Measurements from ENCODE around the gene TNRC18. TPM values are rescaled to one million over a fixed set of nuclear protein-coding genes. Genes with fewer than 3 reads are reported as not detected.

TNRC18 gene
- polyA plus RNA-seq, 1 of the 3 experiments (the other 2 are of a cell fraction) = 34.4 TPM

- POLR2A ChIA-PET = interaction anchor here (1.8 kb wide), 2 partner anchors 10 to 71 kb away, joined by 5 to 10 read pairs; no protein-coding TSS in a partner anchor
- H2AFZ ChIP-seq (ENCODE audit: low read depth) = no peak overlapping the region
These were observed 2.5 kb upstream of the TNRC18 start for GRCh38 chr7:5426226-5426475.

DNA sequence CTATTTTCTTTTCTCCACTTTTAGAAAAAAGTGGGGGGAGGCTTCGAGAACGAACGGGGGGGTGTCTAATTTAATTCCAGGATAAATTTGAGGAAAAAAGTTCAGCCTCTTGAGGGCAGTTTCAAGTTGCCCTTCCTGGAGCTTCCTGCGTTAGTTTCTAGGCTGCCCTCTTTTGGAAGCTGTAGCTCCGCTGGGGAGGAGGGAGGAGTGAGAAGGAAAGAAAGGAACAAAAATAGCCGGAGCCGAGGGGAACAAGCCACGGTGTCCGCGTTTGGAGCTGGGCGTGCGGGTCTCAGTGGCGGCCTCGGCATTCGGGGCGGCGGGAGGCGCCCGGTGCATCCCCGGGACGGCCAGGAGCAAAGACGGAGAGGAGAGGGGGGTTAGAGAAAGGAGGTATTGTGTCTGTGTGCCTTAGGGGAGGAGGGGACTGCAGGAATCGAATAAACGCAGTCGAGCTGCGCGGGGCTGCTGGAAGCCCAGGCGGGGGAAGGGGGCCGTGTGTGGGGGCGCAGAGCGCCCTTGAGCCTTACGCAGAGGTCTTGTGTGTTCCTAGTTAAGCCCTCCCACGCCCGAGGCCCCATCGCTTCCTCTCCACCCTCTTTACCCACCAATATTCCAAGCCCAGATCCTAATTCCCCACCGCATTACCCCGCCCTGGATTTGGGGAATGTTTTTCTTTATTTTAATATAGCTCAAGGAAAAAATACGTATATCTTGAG is 2.0 kb upstream of the TNRC18 start:
- no peaks in the 10 kb centered on the region for H3K9me2 ChIP-seq
- peak overlapping the region; percentile 99 to 100 for H3K4me3 ChIP-seq (ENCODE audit: low read depth in 2 of 2, low read length in 1 of 2)
- peak overlapping the region; percentile 24; the same call in 1 of the 2 replicates for H2AFZ ChIP-seq (ENCODE audit: low read depth)
- peaks cover 0 to 3% of the 10 kb centered on the region in 2 experiments for H3K36me3 ChIP-seq (replicated peaks in 1 of 2; ENCODE audit: control insufficient read depth in 1 of 2, insufficient read depth in 2 of 2, low read length in 1 of 2)
- H3K4me1 ChIP-seq (ENCODE audit: control insufficient read depth in 1 of 2, insufficient read depth in 2 of 2, low read depth in 1 of 2, low read length in 1 of 2) = peaks cover 9 to 22% of the 10 kb centered on the region in 2 experiments; a peak in 3 of 4 replicates
- peak overlapping the region; percentile 97 for H3K27ac ChIP-seq (ENCODE audit: low read depth in 2 of 2, low read length in 1 of 2)
- H3K79me2 ChIP-seq (ENCODE audit: insufficient read depth) = peaks cover 96% of the 10 kb centered on the region
- H3K9ac ChIP-seq = peak overlapping the region; percentile 98
- H3K4me2 ChIP-seq = peak overlapping the region; percentile 100
- H4K20me1 ChIP-seq (ENCODE audit: insufficient read depth) = peaks cover 16% of the 10 kb centered on the region
- no peaks in the 10 kb centered on the region for H3K27me3 ChIP-seq (ENCODE audit: insufficient read depth)
- no peaks in the 10 kb centered on the region for H3K9me3 ChIP-seq
- peaks cover 40% of the 10 kb centered on the region for H3F3A ChIP-seq (replicated peaks; ENCODE audit: insufficient read depth)
- WGBS (ENCODE audit: low lambda C conversion rate) = 2% methylated on average over 38 of the region's 38 CpGs
- ChIA-PET POLR2A (interaction anchor here (0.5 to 1.8 kb wide), 4 partner anchors 9 to 172 kb away, joined by 3 to 10 read pairs (median 4); no protein-coding TSS in a partner anchor), CTCF (interaction anchor here (0.6 to 2.4 kb wide), 7 partner anchors 11 to 192 kb away, joined by 3 to 20 read pairs (median 3); no protein-coding TSS in a partner anchor)
- peak; percentile 83 for DNase-seq
- TF ChIP-seq NRF1 (IDR thresholded peaks at IDR 0.05; ENCODE audit: low read depth, low read length) (0 out of 2 replicates have a peak, but pooled peaks have one; percentile 48), TAF1 (IDR thresholded peaks at IDR 0.05; ENCODE audit: borderline replicate concordance, low read depth, low read length) (peak; percentile 88), RCOR1 (IDR thresholded peaks at IDR 0.05; ENCODE audit: low read length) (peak; percentile 57; the same call in 1 of the 2 replicates), FOXM1 (IDR thresholded peaks at IDR 0.05; ENCODE audit: low read depth) (0 out of 2 replicates have a peak, but pooled peaks have one; percentile 41), MEF2A (IDR thresholded peaks at IDR 0.05; ENCODE audit: borderline replicate concordance, low read depth) (peak; percentile 9; the same call in 1 of the 2 replicates), GABPA (IDR thresholded peaks at IDR 0.05; ENCODE audit: low read depth) (peak; percentile 41), SIN3A (IDR thresholded peaks at IDR 0.05; ENCODE audit: borderline replicate concordance, low read depth, low read length) (peak; percentile 30; the same call in 1 of the 2 replicates), EP300 (IDR thresholded peaks at IDR 0.05; ENCODE audit: borderline replicate concordance in 1 of 2, low read depth in 1 of 2, low read length in 1 of 2) (peak; percentile 47 to 67; a peak in 3 of 4 replicates), CHD2 (IDR thresholded peaks at IDR 0.05; ENCODE audit: low read length, partially characterized antibody) (peak; percentile 87), EZH2phosphoT487 (IDR thresholded peaks at IDR 0.05; ENCODE audit: borderline replicate concordance, low read depth) (no peak), TEAD4 (IDR thresholded peaks at IDR 0.05; ENCODE audit: borderline replicate concordance, insufficient read depth) (no peak), NFIC (IDR thresholded peaks at IDR 0.05; ENCODE audit: borderline replicate concordance) (peak; percentile 53), RXRA (IDR thresholded peaks at IDR 0.05; ENCODE audit: borderline replicate concordance, low read depth) (no peak), JUND (IDR thresholded peaks at IDR 0.05) (no peak; the same call in 1 of the 2 replicates), MXI1 (IDR thresholded peaks at IDR 0.05; ENCODE audit: low read depth, low read length) (peak; percentile 61), POLR2AphosphoS5 (IDR thresholded peaks at IDR 0.05; ENCODE audit: low read depth, low read length) (peak; percentile 87; the same call in 1 of the 2 replicates)
- TF ChIP-seq, protein P1, sequence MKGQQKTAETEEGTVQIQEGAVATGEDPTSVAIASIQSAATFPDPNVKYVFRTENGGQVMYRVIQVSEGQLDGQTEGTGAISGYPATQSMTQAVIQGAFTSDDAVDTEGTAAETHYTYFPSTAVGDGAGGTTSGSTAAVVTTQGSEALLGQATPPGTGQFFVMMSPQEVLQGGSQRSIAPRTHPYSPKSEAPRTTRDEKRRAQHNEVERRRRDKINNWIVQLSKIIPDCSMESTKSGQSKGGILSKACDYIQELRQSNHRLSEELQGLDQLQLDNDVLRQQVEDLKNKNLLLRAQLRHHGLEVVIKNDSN (IDR thresholded peaks at IDR 0.05; ENCODE audit: borderline replicate concordance, low read depth) = peak; percentile 64; the same call in 1 of the 2 replicates
- TF ChIP-seq, protein P2, sequence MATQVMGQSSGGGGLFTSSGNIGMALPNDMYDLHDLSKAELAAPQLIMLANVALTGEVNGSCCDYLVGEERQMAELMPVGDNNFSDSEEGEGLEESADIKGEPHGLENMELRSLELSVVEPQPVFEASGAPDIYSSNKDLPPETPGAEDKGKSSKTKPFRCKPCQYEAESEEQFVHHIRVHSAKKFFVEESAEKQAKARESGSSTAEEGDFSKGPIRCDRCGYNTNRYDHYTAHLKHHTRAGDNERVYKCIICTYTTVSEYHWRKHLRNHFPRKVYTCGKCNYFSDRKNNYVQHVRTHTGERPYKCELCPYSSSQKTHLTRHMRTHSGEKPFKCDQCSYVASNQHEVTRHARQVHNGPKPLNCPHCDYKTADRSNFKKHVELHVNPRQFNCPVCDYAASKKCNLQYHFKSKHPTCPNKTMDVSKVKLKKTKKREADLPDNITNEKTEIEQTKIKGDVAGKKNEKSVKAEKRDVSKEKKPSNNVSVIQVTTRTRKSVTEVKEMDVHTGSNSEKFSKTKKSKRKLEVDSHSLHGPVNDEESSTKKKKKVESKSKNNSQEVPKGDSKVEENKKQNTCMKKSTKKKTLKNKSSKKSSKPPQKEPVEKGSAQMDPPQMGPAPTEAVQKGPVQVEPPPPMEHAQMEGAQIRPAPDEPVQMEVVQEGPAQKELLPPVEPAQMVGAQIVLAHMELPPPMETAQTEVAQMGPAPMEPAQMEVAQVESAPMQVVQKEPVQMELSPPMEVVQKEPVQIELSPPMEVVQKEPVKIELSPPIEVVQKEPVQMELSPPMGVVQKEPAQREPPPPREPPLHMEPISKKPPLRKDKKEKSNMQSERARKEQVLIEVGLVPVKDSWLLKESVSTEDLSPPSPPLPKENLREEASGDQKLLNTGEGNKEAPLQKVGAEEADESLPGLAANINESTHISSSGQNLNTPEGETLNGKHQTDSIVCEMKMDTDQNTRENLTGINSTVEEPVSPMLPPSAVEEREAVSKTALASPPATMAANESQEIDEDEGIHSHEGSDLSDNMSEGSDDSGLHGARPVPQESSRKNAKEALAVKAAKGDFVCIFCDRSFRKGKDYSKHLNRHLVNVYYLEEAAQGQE (IDR thresholded peaks at IDR 0.05; ENCODE audit: low read depth, low read length) = peak; percentile 78

More at GRCh38 chr7:5426226-5426475, 2.5 kb upstream of the TNRC18 start:
- H3F3A ChIP-seq (replicated peaks; ENCODE audit: insufficient read depth) = peaks cover 40% of the 10 kb centered on the region
- peaks cover 9 to 22% of the 10 kb centered on the region in 2 experiments; a peak in 3 of 4 replicates for H3K4me1 ChIP-seq (ENCODE audit: control insufficient read depth in 1 of 2, insufficient read depth in 2 of 2, low read depth in 1 of 2, low read length in 1 of 2)
- peak overlapping the region; percentile 99 to 100 for H3K4me3 ChIP-seq (ENCODE audit: low read depth in 2 of 2, low read length in 1 of 2)
- peak overlapping the region; percentile 98 for H3K9ac ChIP-seq
- H3K9me2 ChIP-seq = no peaks in the 10 kb centered on the region
- no peak for TF ChIP-seq POLR2AphosphoS5 (IDR thresholded peaks at IDR 0.05; ENCODE audit: low read depth, low read length)
- TF ChIP-seq, protein P3, sequence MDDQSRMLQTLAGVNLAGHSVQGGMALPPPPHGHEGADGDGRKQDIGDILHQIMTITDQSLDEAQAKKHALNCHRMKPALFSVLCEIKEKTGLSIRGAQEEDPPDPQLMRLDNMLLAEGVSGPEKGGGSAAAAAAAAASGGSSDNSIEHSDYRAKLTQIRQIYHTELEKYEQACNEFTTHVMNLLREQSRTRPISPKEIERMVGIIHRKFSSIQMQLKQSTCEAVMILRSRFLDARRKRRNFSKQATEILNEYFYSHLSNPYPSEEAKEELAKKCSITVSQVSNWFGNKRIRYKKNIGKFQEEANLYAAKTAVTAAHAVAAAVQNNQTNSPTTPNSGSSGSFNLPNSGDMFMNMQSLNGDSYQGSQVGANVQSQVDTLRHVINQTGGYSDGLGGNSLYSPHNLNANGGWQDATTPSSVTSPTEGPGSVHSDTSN (IDR thresholded peaks at IDR 0.05) = peak; percentile 30; the same call in 1 of the 2 replicates
- H3K27me3 ChIP-seq (ENCODE audit: insufficient read depth) = no peaks in the 10 kb centered on the region
- CTCF ChIA-PET = interaction anchor here (1.2 to 2.4 kb wide), 3 partner anchors 24 to 161 kb away, joined by 4 to 20 read pairs (median 7); no protein-coding TSS in a partner anchor
- H3K79me2 ChIP-seq (ENCODE audit: insufficient read depth) = peaks cover 96% of the 10 kb centered on the region
- 1% methylated on average over 13 of the region's 13 CpGs for WGBS (ENCODE audit: low lambda C conversion rate)
- peak overlapping the region; percentile 97 for H3K27ac ChIP-seq (ENCODE audit: low read depth in 2 of 2, low read length in 1 of 2)
- peaks cover 0 to 3% of the 10 kb centered on the region in 2 experiments for H3K36me3 ChIP-seq (replicated peaks in 1 of 2; ENCODE audit: control insufficient read depth in 1 of 2, insufficient read depth in 2 of 2, low read length in 1 of 2)
- H3K9me3 ChIP-seq = no peaks in the 10 kb centered on the region
- DNase-seq = no peak
- H4K20me1 ChIP-seq (ENCODE audit: insufficient read depth) = peaks cover 13% of the 10 kb centered on the region; the same call in 1 of the 2 replicates
- H3K4me2 ChIP-seq = peak overlapping the region; percentile 100

Measured in SK-N-SH (cell line).